HUES6 (cell line): ENCODE data around the gene CNKSR2.

Experiments
- H3K27ac ChIP-seq: 2 replicates; pipeline ENCODE4 v1.7.0; 2013; ENCODE audit warnings: low read depth, mild to moderate bottlenecking, low read length, inconsistent platforms
- H3K27me3 ChIP-seq: 2 replicates; pipeline ENCODE4 v1.6.1; 2013; ENCODE audit warnings: low read length; ENCODE audit not compliant: control insufficient read depth, insufficient read depth
- H3K36me3 ChIP-seq: 2 replicates; pipeline ENCODE4 v1.6.1; 2013; ENCODE audit warnings: low read length; ENCODE audit not compliant: control insufficient read depth, insufficient read depth
- H3K4me1 ChIP-seq: 2 replicates; pipeline ENCODE4 v1.6.1; 2013; ENCODE audit warnings: low read length; ENCODE audit not compliant: control insufficient read depth, insufficient read depth
- H3K4me3 ChIP-seq: 2 replicates; pipeline ENCODE4 v1.5.1; 2013; ENCODE audit warnings: low read depth, low read length
- H3K9ac ChIP-seq: one replicate; pipeline ENCODE4 v1.6.1; 2013; ENCODE audit warnings: mild to moderate bottlenecking, low read length
- H3K9me3 ChIP-seq: 2 replicates; pipeline ENCODE4 v1.6.1; 2013; ENCODE audit warnings: low read depth, low read length; ENCODE audit not compliant: control insufficient read depth, insufficient read depth

The CNKSR2 gene

DNA sequence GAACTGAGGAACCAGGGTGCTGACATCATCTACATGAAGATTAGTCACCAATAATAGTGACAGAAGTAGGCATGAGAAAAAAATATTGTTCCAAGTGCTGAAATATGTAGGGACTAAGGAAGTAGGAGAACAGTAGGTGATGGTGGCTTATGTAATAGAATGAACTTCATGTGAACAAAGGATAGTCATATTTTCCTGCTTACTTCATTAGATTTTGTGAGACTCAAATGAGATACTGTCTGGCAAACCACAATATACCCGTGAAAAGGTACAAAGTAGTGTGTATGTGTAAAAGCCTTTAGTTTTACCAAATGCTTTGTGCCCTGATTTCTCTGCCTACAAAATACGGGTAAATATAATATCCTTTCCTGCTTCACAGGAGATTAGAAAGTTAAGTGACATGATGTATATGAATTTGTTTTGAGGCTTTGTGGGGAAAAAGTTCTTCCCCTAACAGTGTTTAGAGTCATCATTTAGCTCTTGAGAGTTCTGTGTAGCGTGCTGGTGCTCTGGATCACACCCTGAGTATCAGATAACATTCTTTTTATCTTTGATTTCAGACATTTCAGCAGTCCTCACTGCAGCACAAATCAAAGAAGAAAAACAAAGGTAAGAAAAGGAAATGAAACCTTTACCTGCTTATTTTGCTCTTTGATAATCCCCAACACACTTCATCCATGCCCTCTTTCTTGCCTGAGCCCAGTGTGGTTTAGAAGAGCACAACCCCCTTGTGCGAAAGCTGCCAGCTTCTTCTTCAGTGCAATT lies 216.0 kb downstream of the CNKSR2 start:
- Histone ChIP-seq H3K4me3 (no peak overlapping the region), H3K9ac (no peak overlapping the region), H3K36me3 (no peaks in the 10 kb centered on the region), H3K27me3 (no peaks in the 10 kb centered on the region; the same call in 1 of the 2 replicates), H3K4me1 (no peaks in the 10 kb centered on the region), H3K27ac (no peak overlapping the region), H3K9me3 (peaks cover 9% of the 10 kb centered on the region; the same call in 1 of the 2 replicates)

DNA sequence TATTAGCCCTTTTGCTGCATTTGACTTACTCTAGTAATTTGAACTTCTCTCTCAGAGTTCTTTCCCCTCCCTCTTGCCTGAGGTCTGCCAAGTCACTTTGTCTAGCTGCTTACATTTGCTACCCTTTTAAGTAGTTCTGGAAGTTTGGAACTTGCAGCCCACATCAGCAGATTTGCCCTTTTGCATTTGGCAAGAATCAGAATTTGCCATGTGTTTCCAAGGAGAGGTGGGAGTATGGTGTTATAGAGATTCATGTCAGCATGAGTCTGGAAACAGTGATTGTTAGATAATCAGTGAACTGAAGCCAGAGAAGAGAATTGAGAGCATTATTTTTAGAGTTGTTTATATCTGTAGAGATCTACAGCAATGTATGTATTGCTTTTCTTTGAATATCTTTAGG lies 231.8 kb downstream of the CNKSR2 start:
- H3K9me3 ChIP-seq: no peaks in the 10 kb centered on the region
- H3K4me1 ChIP-seq: no peaks in the 10 kb centered on the region
- no peaks in the 10 kb centered on the region; the same call in 1 of the 2 replicates for H3K36me3 ChIP-seq
- H3K9ac ChIP-seq: no peak overlapping the region
- no peaks in the 10 kb centered on the region; the same call in 1 of the 2 replicates for H3K27me3 ChIP-seq
- no peak overlapping the region for H3K27ac ChIP-seq
- no peak overlapping the region for H3K4me3 ChIP-seq

DNA sequence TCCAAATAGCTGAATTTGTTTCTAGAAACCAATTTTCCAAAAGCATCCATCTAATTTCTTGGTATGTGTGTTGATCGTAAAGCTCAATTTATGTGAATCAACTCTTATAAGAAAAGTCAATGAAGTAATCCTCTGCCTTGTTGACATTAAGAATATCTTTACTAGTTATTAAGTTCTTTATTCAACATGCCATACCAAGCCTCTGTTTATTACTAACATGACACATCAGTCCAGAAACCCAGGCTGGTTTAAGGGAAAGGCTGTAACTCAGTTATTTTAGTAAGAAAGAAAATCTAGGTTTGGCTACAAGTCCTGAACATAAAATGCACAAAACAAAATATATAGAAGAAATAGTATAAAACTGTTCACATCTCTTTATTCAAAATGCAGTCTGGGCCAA lies 235.9 kb downstream of the CNKSR2 start:
- no peak overlapping the region for H3K27ac ChIP-seq
- H3K9ac ChIP-seq: no peak overlapping the region
- no peaks in the 10 kb centered on the region; the same call in 1 of the 2 replicates for H3K36me3 ChIP-seq
- no peaks in the 10 kb centered on the region; the same call in 1 of the 2 replicates for H3K27me3 ChIP-seq
- no peaks in the 10 kb centered on the region for H3K4me1 ChIP-seq
- no peaks in the 10 kb centered on the region for H3K9me3 ChIP-seq
- no peak overlapping the region for H3K4me3 ChIP-seq

DNA sequence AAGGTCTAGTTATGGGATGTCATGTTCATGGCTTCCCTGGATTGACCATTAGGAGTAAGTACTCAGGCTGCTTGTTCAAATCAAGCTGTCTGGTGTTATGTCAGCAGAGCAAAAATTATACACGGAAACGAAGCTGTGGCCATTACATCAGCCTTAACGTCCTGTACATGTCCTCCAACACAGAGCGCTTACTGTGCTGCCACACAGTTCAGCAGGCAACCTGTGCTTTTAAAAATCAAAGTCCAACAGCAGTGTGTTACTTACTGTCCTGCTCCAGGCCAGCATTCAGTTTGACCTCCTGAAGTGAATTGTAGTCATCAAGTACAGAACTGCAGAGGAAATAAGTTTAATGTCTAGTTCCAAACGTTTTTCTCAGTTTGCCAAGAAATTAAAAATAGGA lies 237.9 kb downstream of the CNKSR2 start:
- no peak overlapping the region for H3K9ac ChIP-seq
- H3K9me3 ChIP-seq: no peaks in the 10 kb centered on the region
- H3K36me3 ChIP-seq: no peaks in the 10 kb centered on the region; the same call in 1 of the 2 replicates
- no peak overlapping the region for H3K27ac ChIP-seq
- no peak overlapping the region for H3K4me3 ChIP-seq
- H3K4me1 ChIP-seq: no peaks in the 10 kb centered on the region
- no peaks in the 10 kb centered on the region; the same call in 1 of the 2 replicates for H3K27me3 ChIP-seq

DNA sequence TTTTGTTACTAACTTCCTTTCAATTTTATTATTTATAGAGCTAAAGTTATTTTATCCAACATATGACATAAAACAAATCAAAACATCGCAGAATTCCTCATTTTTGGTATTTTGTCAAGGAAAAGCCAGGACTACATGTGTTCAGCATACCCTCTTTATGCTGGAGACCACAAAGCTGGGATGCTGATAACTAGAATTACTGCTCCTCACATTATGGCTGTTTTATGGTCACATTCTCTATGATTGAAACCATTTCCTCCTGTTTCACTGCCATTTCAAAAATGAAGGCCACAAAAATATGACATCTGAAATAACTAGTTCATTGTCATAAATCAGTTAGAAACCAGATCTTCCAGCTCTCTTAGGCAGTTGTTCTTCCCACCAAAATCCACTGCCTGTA lies 242.2 kb downstream of the CNKSR2 start:
- H3K4me3 ChIP-seq: no peak overlapping the region
- no peaks in the 10 kb centered on the region for H3K9me3 ChIP-seq
- no peaks in the 10 kb centered on the region; the same call in 1 of the 2 replicates for H3K27me3 ChIP-seq
- no peaks in the 10 kb centered on the region for H3K36me3 ChIP-seq
- H3K9ac ChIP-seq: no peak overlapping the region
- no peaks in the 10 kb centered on the region; the same call in 1 of the 2 replicates for H3K4me1 ChIP-seq
- H3K27ac ChIP-seq: no peak overlapping the region

DNA sequence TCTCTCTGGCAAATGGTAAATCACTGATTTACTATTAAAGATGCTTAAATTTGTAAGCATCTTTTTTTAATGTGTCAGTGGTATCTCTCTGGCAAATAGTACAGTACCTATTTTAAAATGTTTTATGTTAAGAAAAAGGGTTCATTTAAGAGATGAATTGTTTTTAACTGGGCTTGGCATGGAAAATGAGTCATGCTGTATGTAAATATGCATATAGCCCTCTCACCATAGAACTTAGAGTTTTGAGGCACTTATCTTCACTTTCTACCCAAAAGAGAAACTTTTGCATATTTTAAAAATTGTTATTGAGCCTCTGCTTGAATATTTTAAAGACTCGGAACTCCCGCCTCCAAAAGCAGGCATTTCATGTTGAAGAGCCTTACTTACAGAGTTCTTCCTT lies 246.0 kb downstream of the CNKSR2 start:
- Histone ChIP-seq H3K27ac (no peak overlapping the region), H3K27me3 (no peaks in the 10 kb centered on the region; the same call in 1 of the 2 replicates), H3K9ac (no peak overlapping the region), H3K4me3 (no peak overlapping the region), H3K4me1 (no peaks in the 10 kb centered on the region; the same call in 1 of the 2 replicates), H3K9me3 (no peaks in the 10 kb centered on the region), H3K36me3 (no peaks in the 10 kb centered on the region)

DNA sequence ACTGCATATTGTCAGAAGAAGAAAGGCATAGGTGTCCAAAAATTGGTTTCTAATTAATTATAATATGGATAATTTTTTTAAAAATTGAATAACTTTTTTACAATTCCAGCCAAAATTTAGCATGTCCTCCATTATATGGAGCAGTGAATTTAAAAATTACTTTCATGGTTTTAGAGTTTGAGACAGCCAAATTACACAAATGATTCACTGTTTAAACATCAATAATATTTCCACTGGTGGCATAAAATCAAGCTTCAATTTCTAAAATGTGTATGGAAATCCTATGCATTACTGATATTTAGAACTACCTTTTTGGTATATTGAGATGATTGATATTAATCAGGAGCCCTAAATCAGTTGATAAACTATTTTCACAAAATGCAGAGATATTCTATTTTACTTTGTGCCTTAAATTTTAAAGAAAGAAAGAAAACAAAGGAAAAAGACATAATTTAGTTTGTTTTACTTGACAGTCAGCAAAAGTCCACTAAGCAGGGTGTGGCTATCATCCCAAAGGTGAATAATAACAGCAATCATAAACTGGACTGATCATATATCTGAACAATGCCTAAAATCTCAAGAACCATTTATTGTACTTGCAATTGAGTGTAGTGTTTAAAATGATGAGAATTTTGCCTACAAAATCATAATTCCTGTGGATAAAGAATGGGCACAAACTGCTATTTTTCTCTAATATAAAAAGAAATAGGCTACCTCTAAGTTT lies 249.7 kb downstream of the CNKSR2 start:
- H3K4me3 ChIP-seq: no peak overlapping the region
- H3K36me3 ChIP-seq: no peaks in the 10 kb centered on the region
- no peaks in the 10 kb centered on the region; the same call in 1 of the 2 replicates for H3K27me3 ChIP-seq
- H3K9ac ChIP-seq: no peak overlapping the region
- no peak overlapping the region for H3K27ac ChIP-seq
- no peaks in the 10 kb centered on the region; the same call in 1 of the 2 replicates for H3K4me1 ChIP-seq
- H3K9me3 ChIP-seq: 0 out of 2 replicates have a peak, but pooled peaks cover 5% of the 10 kb centered on the region

DNA sequence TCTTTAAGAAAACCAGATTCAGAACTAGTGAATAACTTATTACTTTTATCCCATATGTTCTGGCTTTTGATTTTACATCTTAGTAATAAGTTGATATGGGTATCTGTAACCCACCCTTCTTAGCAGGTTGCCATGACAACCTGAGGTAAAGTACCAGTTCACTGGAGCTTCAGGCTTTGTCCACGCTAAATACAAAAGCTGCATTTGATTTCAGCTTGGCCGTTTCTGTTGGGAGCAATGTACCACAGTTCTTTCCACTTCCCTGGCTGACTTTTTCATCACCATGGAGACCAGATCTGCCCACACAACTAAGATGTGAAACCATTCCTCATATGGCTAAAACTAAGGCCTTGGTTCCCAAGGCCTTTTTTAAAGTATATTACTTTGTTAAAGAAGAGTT lies 257.8 kb downstream of the CNKSR2 start:
- Histone ChIP-seq H3K36me3 (no peaks in the 10 kb centered on the region), H3K27ac (no peak overlapping the region), H3K9me3 (0 out of 2 replicates have a peak, but pooled peaks cover 5% of the 10 kb centered on the region), H3K9ac (no peak overlapping the region), H3K4me1 (no peaks in the 10 kb centered on the region), H3K27me3 (no peaks in the 10 kb centered on the region; the same call in 1 of the 2 replicates), H3K4me3 (no peak overlapping the region)

DNA sequence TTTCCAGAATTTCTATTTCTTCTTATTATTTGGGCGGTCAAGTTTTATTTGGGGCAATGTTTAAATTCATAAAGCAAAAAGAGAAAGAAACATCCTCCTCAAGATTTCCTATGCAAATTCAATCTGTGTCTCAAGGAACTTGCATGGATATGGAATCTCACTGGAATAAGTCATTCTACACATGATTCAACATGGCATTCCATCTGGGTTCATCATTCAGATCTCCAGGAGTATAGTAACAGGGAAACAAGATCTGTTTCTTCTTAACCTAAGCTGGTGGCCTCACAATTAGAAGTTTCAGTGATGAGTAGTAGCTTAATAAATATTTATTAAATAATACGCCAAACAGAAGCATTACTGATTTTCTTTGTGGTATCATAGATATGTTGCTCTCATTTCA lies 264.1 kb downstream of the CNKSR2 start:
- no peak overlapping the region for H3K4me3 ChIP-seq
- H3K9me3 ChIP-seq: no peaks in the 10 kb centered on the region
- no peak overlapping the region for H3K9ac ChIP-seq
- 0 out of 2 replicates have a peak, but pooled peaks cover 7% of the 10 kb centered on the region for H3K4me1 ChIP-seq
- H3K27me3 ChIP-seq: no peaks in the 10 kb centered on the region; the same call in 1 of the 2 replicates
- no peaks in the 10 kb centered on the region for H3K36me3 ChIP-seq
- H3K27ac ChIP-seq: no peak overlapping the region

DNA sequence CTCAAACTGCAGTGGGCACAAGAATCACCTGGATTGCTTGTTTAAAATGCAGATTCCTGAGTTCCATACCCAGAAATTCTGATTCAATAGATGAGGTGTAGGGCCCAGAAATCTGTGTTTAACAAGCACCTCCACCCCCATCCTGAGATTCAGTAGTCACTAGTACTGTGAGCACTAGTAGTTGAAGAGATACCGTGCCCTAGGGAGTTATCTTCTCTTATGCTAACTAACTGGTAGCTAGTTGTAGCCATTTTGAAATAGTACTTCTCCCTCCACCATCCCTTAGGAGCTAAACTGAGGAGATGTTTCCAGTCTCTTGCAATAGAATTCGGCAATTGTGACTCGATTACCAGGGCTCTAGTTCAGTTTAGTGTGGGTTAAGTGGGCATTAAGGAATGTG lies 265.6 kb downstream of the CNKSR2 start:
- Histone ChIP-seq H3K4me1 (0 out of 2 replicates have a peak, but pooled peaks cover 7% of the 10 kb centered on the region), H3K36me3 (no peaks in the 10 kb centered on the region), H3K27ac (no peak overlapping the region), H3K9ac (no peak overlapping the region), H3K9me3 (no peaks in the 10 kb centered on the region), H3K27me3 (no peaks in the 10 kb centered on the region; the same call in 1 of the 2 replicates), H3K4me3 (no peak overlapping the region)

DNA sequence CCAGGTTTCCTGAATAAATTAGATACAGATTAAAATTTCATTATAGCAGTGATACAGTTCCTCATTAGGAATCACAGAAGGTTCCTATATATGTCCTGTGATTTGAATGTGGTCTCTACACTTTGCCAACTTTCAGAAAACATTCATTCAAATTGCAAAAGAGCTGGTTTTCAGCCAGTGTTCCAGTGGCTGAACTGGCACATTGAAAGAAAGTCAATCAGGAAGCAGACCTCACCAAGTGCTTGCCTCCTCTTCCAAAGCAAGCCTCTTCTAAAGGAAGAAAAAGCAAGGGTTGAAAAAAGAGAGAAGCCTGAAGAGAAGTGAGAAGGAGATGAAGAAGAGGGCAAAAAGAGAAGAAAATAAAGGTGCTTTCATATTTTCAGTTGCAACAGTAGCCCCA lies 271.2 kb downstream of the CNKSR2 start:
- Histone ChIP-seq H3K27ac (no peak overlapping the region), H3K4me1 (no peaks in the 10 kb centered on the region), H3K27me3 (no peaks in the 10 kb centered on the region; the same call in 1 of the 2 replicates), H3K36me3 (no peaks in the 10 kb centered on the region), H3K4me3 (no peak overlapping the region), H3K9me3 (no peaks in the 10 kb centered on the region), H3K9ac (no peak overlapping the region)
